Gastrocnemius medialis (tissue), 4 donors: ENCODE data around the gene EDN1. TPM values are rescaled to one million over a fixed set of nuclear protein-coding genes. Genes with fewer than 3 reads are reported as not detected.
"Not testable (repeated sequence)": the region's sequence is repeated elsewhere in the genome, so short reads cannot be mapped to it uniquely, and the experiment has no call there.

Source experiments
- ATAC-seq, 2 donors: fragments of 150-250 bp; one replicate each; pipeline ENCODE4 v1.9.1; 2016
- DNase-seq, 2 donors: peaks; one replicate each; pipeline ENCODE4 v3.0.0-alpha.2; 2019
- H3K27ac ChIP-seq, 4 donors: fragments of 200-600 bp; sonication (generic); 1 replicate in 1 of 4; 2 replicates in 3 of 4; pipeline ENCODE4 v1.5.1; 2016 to 2018; ENCODE audit warnings: mild to moderate bottlenecking in 2 of 4, moderate library complexity in 1 of 4
- H3K27me3 ChIP-seq, 3 donors: fragments of 200-600 bp; sonication (generic) in 2 of 3; 1 replicate in 1 of 3; 2 replicates in 2 of 3; pipeline versions ENCODE4 v1.5.1 to v1.6.0; 2016 to 2019; ENCODE audit warnings: mild to moderate bottlenecking in 1 of 3, moderate library complexity in 1 of 3
- H3K36me3 ChIP-seq, 2 donors: fragments of 200-600 bp; sonication (generic) in 1 of 2; one replicate each; pipeline ENCODE4 v1.5.1; 2017 to 2018
- H3K4me1 ChIP-seq, 2 donors: fragments of 200-600 bp; sonication (generic) in 1 of 2; one replicate each; pipeline ENCODE4 v1.5.1; 2016 to 2017; ENCODE audit warnings: mild to moderate bottlenecking in 2 of 2
- H3K4me3 ChIP-seq, 4 donors: fragments of 200-600 bp; sonication (generic) in 3 of 4; 1 replicate in 1 of 4; 2 replicates in 3 of 4; pipeline ENCODE4 v1.5.1; 2016 to 2019; ENCODE audit warnings: mild to moderate bottlenecking in 2 of 4
- H3K9me3 ChIP-seq, 3 donors: fragments of 200-600 bp; sonication (generic) in 2 of 3; 1 replicate in 1 of 3; 2 replicates in 2 of 3; pipeline ENCODE4 v1.5.1; 2016 to 2019
- CTCF ChIP-seq, 5 experiments: fragments of 450-650 bp in 3 of 5; fragments of 200-600 bp in 2 of 5; sonication (generic) in 2 of 5; IDR thresholded peaks in 4 of 5; conservative IDR thresholded peaks in 1 of 5; 1 replicate in 4 of 5; 2 replicates in 1 of 5; pipeline ENCODE4 v1.5.1; 2016 to 2019; ENCODE audit warnings: antibody characterized with exemption in 5 of 5, mild to moderate bottlenecking in 3 of 5, moderate library complexity in 3 of 5
- POLR2A ChIP-seq, 2 donors: fragments of 450-650 bp; IDR thresholded peaks; one replicate each; pipeline ENCODE4 v1.6.1; 2017; ENCODE audit warnings: antibody characterized with exemption in 2 of 2, mild to moderate bottlenecking in 2 of 2, moderate library complexity in 2 of 2
- in situ Hi-C, 4 donors: fragments of 200-750 bp; cut with MboI; loops; one replicate each; pipeline versions ENCODE4 v1.15.0 to v1.8.0; 2017; ENCODE audit warnings: low sequenced_read_pairs in 4 of 4
- intact Hi-C: fragments of 100-400 bp; cut with DNase I; formaldehyde crosslinking; loops from one replicate; pipeline ENCODE4 v1.15.1; 2023; ENCODE audit warnings: low total_unique reads
- total RNA-seq, 4 donors: library from RNA; depleted of rRNA; stranded (reverse); fragments of >200 nt; gene quantifications; one replicate each; pipeline versions ENCODE4 v1.1.0 to v1.2.3, GENCODE V29; 2016

Gene EDN1
- total RNA-seq, 4 donors from 2014 or later = 7.4 to 12.0 (median 9.3) TPM

- H3K4me3 ChIP-seq = no peak overlapping the region
- no peak for TF ChIP-seq CTCF (IDR thresholded peaks at IDR 0.05 in 4 of 5, conservative IDR thresholded peaks at IDR 0.05 in 1 of 5)
- no peak for TF ChIP-seq POLR2A (IDR thresholded peaks at IDR 0.05)
- H3K9me3 ChIP-seq = no peaks in the 10 kb centered on the region
- H3K27ac ChIP-seq = no peak overlapping the region
- in situ Hi-C loops (no loop called here), intact Hi-C loops (no loop called here)
- H3K4me1 ChIP-seq = no peaks in the 10 kb centered on the region
- ATAC-seq = no peak
- H3K27me3 ChIP-seq = no peaks in the 10 kb centered on the region
- DNase-seq = no peak
- no peaks in the 10 kb centered on the region for H3K36me3 ChIP-seq
Measured at GRCh38 chr6:12331951-12332749, 42.0 kb downstream of the EDN1 start.

- ATAC-seq, in situ Hi-C loops, H3K27me3 ChIP-seq, DNase-seq, H3K4me3 ChIP-seq, H3K36me3 ChIP-seq, H3K27ac ChIP-seq, H3K4me1 ChIP-seq, H3K9me3 ChIP-seq, intact Hi-C loops: not testable (repeated sequence)
Measured at GRCh38 chr6:12332750-12333079, 42.6 kb downstream of the EDN1 start.

- DNase-seq (no peak), ATAC-seq (no peak)
- Histone ChIP-seq H3K4me3 (no peak overlapping the region), H3K27me3 (no peaks in the 10 kb centered on the region), H3K36me3 (no peaks in the 10 kb centered on the region), H3K27ac (no peak overlapping the region), H3K4me1 (no peaks in the 10 kb centered on the region), H3K9me3 (no peaks in the 10 kb centered on the region)
- intact Hi-C loops (no loop called here), in situ Hi-C loops (no loop called here)
- TF ChIP-seq POLR2A (IDR thresholded peaks at IDR 0.05) (no peak), CTCF (IDR thresholded peaks at IDR 0.05 in 4 of 5, conservative IDR thresholded peaks at IDR 0.05 in 1 of 5) (no peak)
Measured at GRCh38 chr6:12333128-12333527, 43.0 kb downstream of the EDN1 start.

GRCh38 chr6:12334526-12335130 is 44.5 kb downstream of the EDN1 start:
- intact Hi-C loops = no loop called here
- Histone ChIP-seq H3K9me3 (no peaks in the 10 kb centered on the region), H3K27me3 (no peaks in the 10 kb centered on the region), H3K4me1 (no peaks in the 10 kb centered on the region), H3K27ac (no peak overlapping the region), H3K4me3 (no peak overlapping the region), H3K36me3 (no peaks in the 10 kb centered on the region)
- DNase-seq (no peak), ATAC-seq (no peak)
- in situ Hi-C loops = no loop called here
- TF ChIP-seq POLR2A (IDR thresholded peaks at IDR 0.05) (no peak), CTCF (IDR thresholded peaks at IDR 0.05 in 4 of 5, conservative IDR thresholded peaks at IDR 0.05 in 1 of 5) (no peak)

- no peak for TF ChIP-seq CTCF (IDR thresholded peaks at IDR 0.05 in 4 of 5, conservative IDR thresholded peaks at IDR 0.05 in 1 of 5)
- no peak for TF ChIP-seq POLR2A (IDR thresholded peaks at IDR 0.05)
- DNase-seq = no peak
- no peaks in the 10 kb centered on the region for H3K36me3 ChIP-seq
- intact Hi-C loops = no loop called here
- H3K9me3 ChIP-seq = no peaks in the 10 kb centered on the region
- in situ Hi-C loops = no loop called here
- ATAC-seq = no peak
- H3K4me3 ChIP-seq = no peak overlapping the region
- no peaks in the 10 kb centered on the region for H3K4me1 ChIP-seq
- H3K27me3 ChIP-seq = no peaks in the 10 kb centered on the region
- no peak overlapping the region for H3K27ac ChIP-seq
Measured at GRCh38 chr6:12335131-12335527, 45.0 kb downstream of the EDN1 start.
